Ammon's horn (tissue), 1 donor: Measurements from ENCODE around the gene GRK5.

Source experiments
- DNase-seq: peaks from one replicate; pipeline ENCODE4 v3.0.0-alpha.2; 2016; ENCODE audit warnings: low spot score

GRK5 gene

DNA sequence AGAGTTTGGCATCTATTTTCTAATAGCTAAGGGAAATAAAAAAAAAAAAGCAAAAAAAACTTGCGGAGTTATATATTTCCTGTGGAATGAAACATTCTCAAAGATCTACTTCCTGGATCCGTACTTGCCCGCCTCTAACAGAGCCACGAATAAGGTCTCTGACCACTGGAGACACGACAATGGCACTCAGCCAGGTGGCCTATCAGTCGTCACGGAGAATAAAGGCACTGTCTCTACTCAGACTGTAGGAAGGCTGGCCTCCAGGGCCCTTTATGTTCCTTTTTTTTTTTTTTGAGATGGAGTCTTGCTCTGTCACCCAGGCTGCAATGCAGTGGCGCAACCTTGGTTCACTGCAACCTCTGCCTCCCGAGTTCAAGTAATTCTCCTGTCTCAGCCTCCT is 276.5 kb downstream of the GRK5 start:
- DNase-seq: no peak

DNA sequence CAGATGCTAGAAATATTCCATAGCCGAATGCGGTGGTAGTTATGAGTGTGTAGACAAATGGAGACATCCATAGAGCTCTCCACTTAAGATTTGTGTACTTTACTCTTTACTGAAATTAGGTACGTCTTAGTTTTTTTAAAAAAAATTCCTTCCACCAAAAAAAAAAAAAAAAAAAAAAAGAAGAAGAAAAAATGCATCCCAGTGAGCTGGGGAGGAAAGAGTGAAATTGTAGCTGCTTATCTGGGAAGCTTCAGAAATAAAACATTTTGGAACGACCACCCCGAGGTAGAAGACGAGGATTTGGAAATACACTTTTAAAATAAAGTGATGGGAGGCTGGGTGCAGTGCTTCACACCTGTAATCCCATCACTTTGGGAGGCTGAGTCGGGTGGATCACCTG is 281.3 kb downstream of the GRK5 start:
- DNase-seq: no peak

DNA sequence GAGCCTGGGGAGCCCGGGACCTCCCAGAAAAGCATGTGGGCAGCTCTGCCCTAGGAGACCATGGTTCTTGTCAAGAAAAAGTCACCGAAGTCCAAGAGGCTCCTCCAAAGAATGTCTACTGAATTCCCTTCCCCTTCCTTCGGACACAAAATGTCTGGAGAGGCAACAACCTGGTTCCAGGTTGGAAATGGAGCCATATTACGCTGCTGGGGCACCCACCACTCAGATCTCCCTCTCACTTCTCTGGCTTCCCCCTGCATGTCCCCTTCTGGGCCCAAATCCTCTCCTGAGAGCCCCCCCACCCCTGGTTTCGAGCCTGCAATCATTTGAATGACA is 282.6 kb downstream of the GRK5 start:
- DNase-seq: no peak

DNA sequence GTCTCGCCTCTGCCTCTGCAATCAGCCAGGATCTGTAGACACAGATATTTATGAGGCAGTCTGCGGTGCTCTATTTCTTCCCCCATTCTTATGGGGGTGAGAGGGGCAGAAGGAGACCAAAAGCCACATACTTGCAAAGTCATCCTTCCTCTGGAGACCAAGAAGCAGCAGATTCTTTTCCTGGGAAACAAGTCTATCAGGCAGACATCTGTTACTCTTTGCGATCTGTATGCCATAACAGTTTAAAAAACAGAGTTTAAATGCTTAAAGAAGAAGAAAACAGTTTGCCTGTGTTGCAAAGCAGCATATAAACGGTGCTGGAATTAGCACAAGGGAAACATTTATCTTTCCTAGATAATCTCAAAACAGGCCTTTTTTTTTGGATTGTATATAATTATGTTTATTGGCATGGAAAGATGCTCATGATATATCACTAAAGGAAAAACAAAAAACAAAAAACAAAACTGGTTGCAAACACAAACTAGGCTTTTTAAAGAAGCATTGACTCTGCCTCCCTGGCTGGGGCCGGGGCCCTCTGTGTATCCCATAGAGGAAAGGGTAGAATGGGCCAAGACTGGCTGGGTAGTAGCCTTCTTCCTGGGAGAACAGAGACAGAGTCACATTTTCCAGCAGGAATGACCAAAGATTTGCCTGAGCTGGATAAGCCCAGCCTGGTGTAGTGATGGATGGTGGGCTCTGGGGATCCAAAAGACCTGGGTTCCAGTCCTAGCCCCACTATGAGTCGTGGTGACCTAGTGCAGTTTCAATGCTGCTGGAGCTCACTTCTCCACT is 284.8 kb downstream of the GRK5 start:
- no peak for DNase-seq

DNA sequence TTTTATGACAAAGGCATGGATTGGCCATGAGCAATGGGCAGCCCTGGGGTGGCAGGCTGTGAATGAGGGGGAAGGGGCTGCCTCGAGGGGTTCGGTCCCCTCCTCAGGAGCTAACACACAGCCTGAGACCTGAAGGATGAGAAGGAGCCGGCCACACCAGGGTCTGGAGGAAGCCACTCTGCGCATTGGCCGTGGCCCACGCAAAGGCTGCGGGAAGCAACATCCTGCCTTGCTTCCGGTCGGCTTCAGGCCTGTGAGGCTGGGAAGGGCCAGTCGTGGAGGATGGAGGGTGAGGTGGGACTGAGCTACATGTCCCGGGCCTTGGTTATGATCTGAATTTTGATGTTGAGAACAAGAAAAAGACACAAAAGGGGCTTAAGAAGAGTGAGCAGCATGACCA is 285.8 kb downstream of the GRK5 start:
- DNase-seq: no peak

DNA sequence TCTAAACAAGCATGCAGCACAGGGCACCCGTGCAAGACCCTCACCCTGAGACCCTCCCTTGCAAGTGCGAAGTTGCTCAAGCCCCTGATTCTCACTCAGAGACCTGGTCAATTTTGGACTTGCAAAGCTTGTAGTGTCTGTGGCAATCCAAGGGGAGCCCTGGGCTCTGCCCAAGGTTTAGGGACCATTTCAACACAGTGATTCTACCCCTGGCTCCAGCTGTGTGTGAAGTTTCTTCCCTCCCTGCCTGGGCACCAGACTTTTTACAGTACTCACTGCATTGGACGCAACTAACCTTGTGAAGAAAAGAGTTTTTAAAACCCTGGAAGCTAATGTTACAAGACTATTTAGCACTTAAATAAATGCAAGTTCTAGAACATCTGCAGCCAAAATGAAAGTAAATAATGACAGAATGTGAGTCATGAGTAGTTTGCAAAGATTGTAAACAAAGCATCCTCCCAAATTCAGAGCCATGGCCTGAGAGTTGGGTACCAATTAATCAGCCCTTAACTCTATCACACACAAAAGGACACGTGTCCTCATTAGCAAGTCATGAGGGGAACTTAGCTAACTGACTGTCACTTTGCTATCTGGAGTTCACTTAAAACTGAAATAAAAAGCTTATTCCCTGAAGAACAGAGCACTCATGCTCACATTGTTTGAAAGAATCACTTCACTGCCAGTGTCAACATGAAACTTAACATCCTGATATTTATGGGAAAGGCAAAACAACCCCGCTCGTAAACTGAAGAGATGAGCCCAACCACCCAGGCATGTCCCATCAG is 287.1 kb downstream of the GRK5 start:
- no peak for DNase-seq

DNA sequence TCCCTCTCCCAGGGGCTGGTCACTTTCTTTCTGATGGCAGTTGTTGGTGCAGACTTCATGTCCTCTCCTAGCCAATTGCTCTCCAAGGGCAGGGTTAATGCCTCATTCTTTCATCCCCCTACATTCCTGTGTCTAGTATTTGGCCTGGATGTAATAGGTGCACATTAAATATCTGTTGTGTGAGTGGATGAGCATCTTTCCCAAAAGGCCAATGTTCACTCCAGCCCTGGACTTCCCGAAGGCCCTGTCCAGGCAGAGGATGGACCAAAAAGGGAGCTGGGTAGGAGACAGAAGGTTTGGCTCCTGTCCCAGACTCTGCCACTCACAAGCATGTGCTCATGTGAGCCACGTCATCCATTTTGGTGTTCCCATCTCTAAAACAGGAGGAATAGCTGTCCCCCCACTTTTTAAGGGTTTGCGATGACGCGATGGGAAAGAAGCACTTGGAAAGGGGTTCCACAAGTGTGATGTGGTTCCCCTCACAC is 287.7 kb downstream of the GRK5 start:
- no peak for DNase-seq

DNA sequence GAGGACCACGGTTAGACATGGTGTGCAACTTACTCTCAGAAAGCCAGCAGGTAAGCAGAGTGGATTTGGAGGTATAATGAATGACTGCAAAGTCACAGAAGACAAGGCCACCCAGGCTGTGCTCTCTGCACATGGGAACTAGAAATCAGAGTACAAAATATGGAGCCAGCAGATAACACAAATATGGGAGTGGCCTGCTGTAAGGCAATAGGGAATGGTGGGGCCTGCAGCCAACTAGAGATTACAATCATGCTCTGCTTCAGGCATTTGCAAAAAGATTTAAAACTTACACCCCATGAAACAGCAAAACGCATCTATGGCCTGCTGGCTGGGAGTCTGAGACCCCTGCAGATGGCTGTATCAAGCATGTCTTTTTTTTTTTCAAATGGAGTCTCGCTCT is 288.2 kb downstream of the GRK5 start:
- DNase-seq: no peak

DNA sequence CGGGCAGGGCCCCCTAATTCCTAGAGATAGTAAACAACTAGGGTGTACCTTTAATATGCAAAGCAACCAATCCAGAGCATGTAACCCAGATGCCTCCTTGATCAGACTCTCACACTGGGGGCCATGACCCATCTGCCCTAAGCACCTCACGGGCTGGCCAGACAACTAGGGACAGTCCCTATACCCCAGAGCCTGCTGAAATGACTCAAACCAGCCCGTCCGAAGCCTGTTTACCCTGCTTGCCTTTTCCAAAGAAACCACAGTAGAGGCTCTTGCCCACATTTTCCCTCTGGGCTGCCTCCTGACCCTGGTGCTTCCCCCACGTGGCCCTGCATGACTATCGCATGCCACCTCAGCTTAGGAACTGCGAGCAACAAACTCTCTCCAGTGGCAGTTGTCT is 288.9 kb downstream of the GRK5 start:
- DNase-seq: no peak

DNA sequence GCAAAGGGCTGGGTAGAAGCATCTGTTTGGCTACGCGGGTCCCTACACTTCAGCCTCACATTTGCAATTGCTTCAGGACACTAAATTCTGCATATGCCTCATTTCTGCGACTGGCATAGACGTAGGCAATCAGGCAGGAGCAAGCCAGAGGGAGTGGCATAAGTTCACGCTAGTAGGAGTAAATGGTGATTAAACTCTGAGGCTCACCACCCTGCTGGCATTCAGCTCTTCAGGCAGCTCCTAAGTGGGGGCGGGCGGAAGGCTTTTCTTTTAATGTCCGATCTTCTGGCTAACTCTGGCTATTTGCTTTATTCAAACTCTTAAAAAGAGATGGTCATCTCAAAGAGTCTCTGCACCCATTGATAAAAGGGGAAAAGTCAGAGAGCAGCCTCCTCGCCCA is 289.9 kb downstream of the GRK5 start:
- DNase-seq: no peak

DNA sequence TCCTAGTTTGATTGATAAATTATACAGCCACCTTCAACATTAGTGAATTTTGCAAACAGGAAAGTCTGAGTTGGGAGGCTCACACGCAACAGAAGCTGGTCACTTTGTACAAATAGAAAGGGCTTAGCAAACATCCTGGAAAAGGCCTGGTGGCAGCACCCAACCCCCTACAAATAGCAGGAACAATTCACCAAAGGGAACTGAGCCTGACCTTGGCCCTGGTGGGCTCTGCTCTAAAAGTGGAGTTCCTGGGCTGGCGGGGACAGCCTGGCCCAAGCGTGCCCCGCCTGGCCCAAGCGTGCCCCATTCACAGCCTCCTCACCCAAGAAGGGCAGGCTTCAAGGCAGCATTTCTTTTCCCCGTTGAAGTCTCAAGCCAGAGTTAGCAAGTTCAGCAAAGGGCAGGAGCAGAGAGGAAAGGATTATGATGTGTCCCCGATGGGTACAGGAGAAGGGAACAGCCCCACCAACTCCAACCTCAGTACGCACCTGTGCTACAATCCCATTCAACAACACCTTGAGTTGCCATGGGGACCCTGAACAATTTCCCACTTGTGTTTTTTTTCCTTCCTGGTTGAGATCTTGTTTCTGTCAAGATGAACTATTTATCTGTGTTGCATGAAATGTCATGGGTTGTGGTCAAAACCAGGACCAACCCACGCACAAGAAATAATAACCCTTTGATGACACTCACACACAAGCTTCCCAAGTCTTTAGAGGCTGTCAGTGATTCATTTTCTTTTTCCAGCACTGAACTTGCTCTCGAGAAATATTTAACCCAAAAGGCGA is 291.7 kb downstream of the GRK5 start:
- no peak for DNase-seq

DNA sequence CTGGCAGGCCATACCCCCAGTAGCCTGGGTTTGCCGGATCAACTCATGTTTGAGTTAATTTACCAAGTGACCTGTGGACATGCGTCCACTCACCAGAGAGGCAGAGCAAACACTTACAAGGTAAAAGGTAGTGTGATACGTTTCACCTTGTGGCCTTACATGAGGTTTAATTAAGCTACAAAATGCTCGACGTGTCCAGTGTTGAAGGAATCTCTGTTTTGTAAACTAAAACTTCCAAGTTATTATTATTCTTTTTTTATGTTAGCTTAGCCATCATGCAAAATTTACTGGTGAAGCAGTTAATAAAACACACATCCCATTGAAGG is 292.3 kb downstream of the GRK5 start:
- no peak for DNase-seq

DNA sequence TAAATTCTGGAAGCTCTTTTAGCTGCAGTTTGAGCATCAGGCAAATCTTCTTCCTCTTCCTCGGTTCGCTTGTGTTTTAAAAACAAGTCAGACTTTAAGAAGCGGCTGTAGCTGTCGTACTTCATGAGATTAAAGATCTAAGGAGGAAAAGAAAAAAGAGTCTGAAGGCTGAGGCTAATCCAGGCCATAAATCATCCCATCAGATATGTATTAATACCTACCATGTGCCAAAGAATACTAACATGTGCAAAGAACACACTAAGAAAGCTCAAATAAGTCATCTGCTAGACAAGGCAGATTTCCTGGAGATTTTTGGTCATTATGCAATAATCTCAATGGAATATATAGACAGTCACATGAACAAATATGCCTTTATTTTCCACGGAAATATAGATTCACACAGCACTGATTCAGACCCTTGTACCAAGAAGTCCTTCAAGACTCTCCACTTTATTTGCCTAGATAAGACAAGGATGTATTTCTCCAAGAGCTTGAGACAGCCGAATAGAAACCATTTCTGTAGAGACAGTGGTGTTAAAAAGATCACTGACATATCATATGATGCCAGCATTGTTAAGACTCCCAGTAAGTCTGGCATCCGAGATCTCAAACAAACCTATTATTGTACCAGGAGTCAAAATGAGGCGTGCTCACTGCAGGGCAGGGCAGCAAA is 292.9 kb downstream of the GRK5 start:
- DNase-seq: no peak

DNA sequence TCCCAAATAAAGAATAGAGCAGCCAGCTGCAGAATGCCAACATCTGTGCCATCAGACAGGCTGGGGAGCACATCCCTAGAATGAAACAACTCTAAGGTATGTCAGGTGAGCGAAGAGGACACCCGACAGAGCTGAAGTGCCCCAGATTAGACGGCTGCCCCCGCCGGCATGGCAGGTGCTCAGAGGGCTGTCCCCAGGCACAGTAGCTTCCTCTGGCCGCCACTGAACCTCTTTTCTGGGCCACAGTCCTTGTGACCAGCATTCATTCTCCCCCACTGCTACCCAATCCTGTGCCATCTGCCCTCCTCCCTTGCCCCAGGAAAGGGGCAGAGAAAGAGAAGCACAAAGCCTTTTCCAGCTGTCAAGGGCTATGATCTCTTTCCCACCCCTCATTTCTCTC is 293.4 kb downstream of the GRK5 start:
- DNase-seq: no peak

DNA sequence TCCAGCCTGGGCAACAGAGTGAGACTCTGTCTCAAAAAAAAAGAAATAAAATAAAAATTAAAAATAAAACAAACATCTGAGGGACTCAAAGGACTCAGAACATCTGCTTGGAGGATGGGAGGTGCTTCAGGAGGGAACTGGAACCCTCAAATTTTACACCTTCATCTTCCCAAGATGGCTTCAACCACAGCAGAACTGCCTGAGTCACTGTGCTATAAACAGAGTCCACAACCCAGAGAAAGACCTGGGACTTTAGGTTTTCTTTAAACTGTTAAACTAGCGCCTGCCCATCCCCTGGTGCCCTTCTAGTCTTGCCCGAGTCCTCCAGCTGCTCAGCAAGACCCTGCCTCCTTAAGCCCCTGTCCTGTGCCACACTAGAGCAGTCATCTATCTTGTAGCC is 294.3 kb downstream of the GRK5 start:
- no peak for DNase-seq

DNA sequence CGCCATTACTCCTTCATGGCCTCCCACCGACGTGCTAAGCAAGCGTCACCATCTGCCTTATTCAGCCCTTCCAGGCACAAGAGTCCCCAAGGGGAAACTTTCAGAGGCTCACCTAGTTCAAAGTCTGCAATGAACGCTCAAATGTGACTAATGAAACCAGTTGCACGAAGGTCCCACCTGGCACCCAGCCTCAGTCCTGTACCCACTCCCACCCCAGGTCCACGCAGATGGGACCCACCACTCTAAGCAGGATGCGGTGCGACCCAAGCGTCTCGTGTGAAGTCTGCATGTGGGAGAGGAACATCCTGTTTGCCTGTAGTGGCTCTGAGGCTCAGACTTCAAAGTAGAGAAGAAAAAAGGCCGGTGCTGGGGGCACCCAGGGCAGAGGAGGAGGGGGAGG is 294.8 kb downstream of the GRK5 start:
- DNase-seq: no peak

DNA sequence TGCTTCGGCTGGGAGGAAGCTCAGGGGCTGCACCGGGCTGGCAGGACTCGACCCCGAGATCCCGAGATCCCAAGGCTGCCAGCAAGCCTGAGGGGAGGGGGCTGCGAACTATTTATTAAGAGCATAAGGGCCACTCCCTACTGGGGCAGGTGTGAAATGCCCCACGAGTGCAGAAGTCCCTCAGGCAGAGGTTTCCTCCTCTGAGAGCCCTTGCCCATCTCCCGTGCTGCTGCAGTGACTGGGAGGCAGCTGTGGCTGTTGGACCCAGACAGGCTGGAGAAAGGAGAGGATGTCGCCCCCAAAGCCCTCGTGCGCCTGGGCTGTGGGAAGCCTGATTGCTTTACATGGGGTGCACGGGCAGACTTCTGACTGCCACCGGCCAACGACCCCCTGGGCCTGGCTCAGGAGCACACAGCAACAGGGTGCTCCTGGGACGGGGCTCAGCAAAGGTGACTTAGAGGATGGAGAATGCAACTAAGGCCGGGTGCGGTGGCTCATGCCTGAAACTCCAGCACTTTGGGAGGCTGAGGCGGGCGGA is 295.3 kb downstream of the GRK5 start:
- DNase-seq: no peak

DNA sequence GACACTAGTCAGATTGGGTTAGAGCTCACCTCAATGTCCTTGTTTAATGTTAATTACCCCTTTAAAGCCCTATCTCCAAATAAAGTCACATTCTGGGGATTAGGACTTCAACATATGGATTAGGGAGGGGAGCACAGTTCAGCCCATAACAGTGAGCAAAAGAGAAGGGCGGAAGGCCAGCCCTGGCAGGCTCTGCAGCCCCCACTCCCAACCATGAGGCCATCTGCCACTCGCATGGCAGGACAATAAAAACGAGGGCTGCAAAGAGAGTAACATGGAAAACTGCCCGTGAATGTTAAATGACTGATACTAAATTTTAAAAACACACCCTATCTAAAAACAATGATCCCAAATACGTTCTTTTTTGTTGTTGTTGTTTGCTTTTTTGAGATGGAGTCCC is 296.4 kb downstream of the GRK5 start:
- no peak for DNase-seq

DNA sequence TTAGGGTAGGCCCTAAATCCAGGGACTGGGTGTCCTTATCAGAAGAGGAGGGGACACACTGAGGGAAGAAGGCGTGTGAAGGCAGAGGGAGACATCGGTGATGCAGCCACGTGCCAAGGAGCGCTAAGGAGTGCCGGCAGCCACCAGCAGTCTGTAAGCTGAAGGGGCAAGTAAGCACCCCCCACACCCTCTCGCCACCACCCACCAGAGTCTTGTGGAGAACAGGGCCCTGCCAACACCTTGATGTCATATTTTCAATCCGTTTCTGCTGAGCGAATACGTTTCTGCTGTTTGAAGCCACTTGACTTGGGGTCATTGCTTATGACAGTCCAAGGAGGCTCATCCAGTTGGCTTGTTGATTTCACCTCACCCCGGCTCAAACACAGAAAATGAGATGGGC is 297.3 kb downstream of the GRK5 start:
- DNase-seq: no peak

DNA sequence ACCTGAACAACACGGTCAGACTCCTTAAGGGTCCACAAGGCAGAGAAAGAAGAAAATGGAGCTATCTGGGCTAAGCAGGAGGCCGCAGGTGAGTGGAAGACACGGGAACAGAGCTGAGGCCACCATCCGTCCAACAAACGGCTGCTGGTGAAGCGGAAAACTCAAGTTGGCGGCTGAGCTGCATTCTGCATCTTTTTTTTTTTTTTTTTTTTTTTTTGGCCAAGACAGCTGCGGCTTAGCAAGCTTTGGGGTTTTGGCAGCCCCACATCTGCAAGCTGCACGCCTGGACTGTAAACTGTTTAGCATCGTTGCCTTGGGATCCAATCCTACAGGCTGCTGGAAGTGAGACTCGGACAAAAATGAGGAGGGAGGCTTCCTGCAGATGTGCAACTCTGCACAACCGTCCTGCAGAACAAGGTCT is 297.8 kb downstream of the GRK5 start:
- DNase-seq: no peak
